ENCODE measurements around the gene CEACAM20. TPM values are rescaled to one million over a fixed set of nuclear protein-coding genes. Genes with fewer than 3 reads are reported as not detected.
A peak's percentile ranks its signal among the peaks of the same experiment; 100 is the strongest.

CEACAM20 gene
- total and polyA plus RNA-seq, 5 donors from 2014 or later, result not detected

GRCh38 chr19:44527554-44527953, 1.9 kb downstream of the CEACAM20 start:
- peaks cover 0 to 20% (median 8%) of the 10 kb centered on the region in 7 donors for H3K9me3 Mint-ChIP-seq
- DNase-seq (no peak), ATAC-seq (ENCODE audit: low read depth in 2 of 2) (no peak)
- no peaks in the 10 kb centered on the region for H3K4me1 Mint-ChIP-seq
- Histone ChIP-seq H3K4me1 (ENCODE audit: control insufficient read depth, insufficient read depth, low read length, poor library complexity, severe bottlenecking) (no peaks in the 10 kb centered on the region), H3K36me3 (ENCODE audit: control insufficient read depth, insufficient read depth, low read length) (no peaks in the 10 kb centered on the region), H3K27ac (ENCODE audit: insufficient read depth, low read length, poor library complexity, severe bottlenecking) (no peak overlapping the region), H3K9me3 (ENCODE audit: control insufficient read depth in 2 of 2, low read length in 2 of 2) (peaks cover 3 to 4% of the 10 kb centered on the region in 2 experiments), H3K27me3 (ENCODE audit: control insufficient read depth, insufficient read depth, low read length) (no peaks in the 10 kb centered on the region), H3K4me3 (ENCODE audit: low read depth, low read length) (no peak overlapping the region)
- no peak overlapping the region for H3K27ac Mint-ChIP-seq
- H3K36me3 Mint-ChIP-seq, result no peaks in the 10 kb centered on the region
- peak overlapping the region in 1 of 4 donors; percentile 35 for H3K4me3 Mint-ChIP-seq
- no peaks in the 10 kb centered on the region for H3K27me3 Mint-ChIP-seq

GRCh38 chr19:44525721-44526430, 3.6 kb downstream of the CEACAM20 start:
- Mint-ChIP-seq H3K9me3 (peaks cover 0 to 20% (median 8%) of the 10 kb centered on the region in 7 donors), H3K27ac (no peak overlapping the region), H3K4me3 (no peak overlapping the region)

GRCh38 chr19:44521370-44521769, 8.1 kb downstream of the CEACAM20 start:
- no peaks in the 10 kb centered on the region for H3K36me3 ChIP-seq (ENCODE audit: control insufficient read depth, insufficient read depth, low read length)
- Mint-ChIP-seq H3K9me3 (peaks cover 0 to 11% (median 4%) of the 10 kb centered on the region in 7 donors), H3K27me3 (no peaks in the 10 kb centered on the region), H3K4me3 (no peak overlapping the region), H3K27ac (no peak overlapping the region), H3K4me1 (no peaks in the 10 kb centered on the region), H3K36me3 (no peaks in the 10 kb centered on the region)
- H3K9me3 ChIP-seq (ENCODE audit: control insufficient read depth in 2 of 2, low read length in 2 of 2), result peaks cover 5 to 10% of the 10 kb centered on the region in 2 experiments
- H3K27me3 ChIP-seq (ENCODE audit: control insufficient read depth, insufficient read depth, low read length), result no peaks in the 10 kb centered on the region
- DNase-seq (no peak), ATAC-seq (ENCODE audit: low read depth in 2 of 2) (no peak)
- no peak overlapping the region for H3K27ac ChIP-seq (ENCODE audit: insufficient read depth, low read length, poor library complexity, severe bottlenecking)
- H3K4me1 ChIP-seq (ENCODE audit: control insufficient read depth, insufficient read depth, low read length, poor library complexity, severe bottlenecking), result no peaks in the 10 kb centered on the region
- no peak overlapping the region for H3K4me3 ChIP-seq (ENCODE audit: low read depth, low read length)

More at GRCh38 chr19:44525721-44526430, 3.6 kb downstream of the CEACAM20 start:
- no peak overlapping the region for H3K4me3 ChIP-seq (ENCODE audit: low read depth, low read length)
- Mint-ChIP-seq H3K36me3 (no peaks in the 10 kb centered on the region), H3K4me1 (no peaks in the 10 kb centered on the region), H3K27me3 (no peaks in the 10 kb centered on the region)
- no peaks in the 10 kb centered on the region for H3K27me3 ChIP-seq (ENCODE audit: control insufficient read depth, insufficient read depth, low read length)
- DNase-seq, result no peak
- no peaks in the 10 kb centered on the region for H3K36me3 ChIP-seq (ENCODE audit: control insufficient read depth, insufficient read depth, low read length)
- H3K9me3 ChIP-seq (ENCODE audit: control insufficient read depth in 2 of 2, low read length in 2 of 2), result peaks cover 4 to 10% of the 10 kb centered on the region in 2 experiments
- H3K4me1 ChIP-seq (ENCODE audit: control insufficient read depth, insufficient read depth, low read length, poor library complexity, severe bottlenecking), result no peaks in the 10 kb centered on the region
- no peak for ATAC-seq (ENCODE audit: low read depth in 2 of 2)
- no peak overlapping the region for H3K27ac ChIP-seq (ENCODE audit: insufficient read depth, low read length, poor library complexity, severe bottlenecking)

- DNase-seq, result no peak
- no peaks in the 10 kb centered on the region for H3K36me3 Mint-ChIP-seq
- no peaks in the 10 kb centered on the region for H3K4me1 Mint-ChIP-seq
- Histone ChIP-seq H3K4me3 (ENCODE audit: low read depth, low read length) (no peak overlapping the region), H3K4me1 (ENCODE audit: control insufficient read depth, insufficient read depth, low read length, poor library complexity, severe bottlenecking) (no peaks in the 10 kb centered on the region), H3K27ac (ENCODE audit: insufficient read depth, low read length, poor library complexity, severe bottlenecking) (no peak overlapping the region), H3K27me3 (ENCODE audit: control insufficient read depth, insufficient read depth, low read length) (no peaks in the 10 kb centered on the region), H3K36me3 (ENCODE audit: control insufficient read depth, insufficient read depth, low read length) (no peaks in the 10 kb centered on the region), H3K9me3 (ENCODE audit: control insufficient read depth in 2 of 2, low read length in 2 of 2) (peaks cover 5 to 14% of the 10 kb centered on the region in 2 experiments)
- ATAC-seq (ENCODE audit: low read depth in 2 of 2), result no peak
- H3K9me3 Mint-ChIP-seq, result peaks cover 2 to 14% (median 7%) of the 10 kb centered on the region in 7 donors
- H3K4me3 Mint-ChIP-seq, result no peak overlapping the region
- peaks cover 4% of the 10 kb centered on the region for H3K27me3 Mint-ChIP-seq
- no peak overlapping the region for H3K27ac Mint-ChIP-seq
Measured at GRCh38 chr19:44517146-44517545, 12.3 kb downstream of the CEACAM20 start.

GRCh38 chr19:44515907-44516306, 13.6 kb downstream of the CEACAM20 start:
- Mint-ChIP-seq H3K36me3 (no peaks in the 10 kb centered on the region), H3K27me3 (peaks cover 4% of the 10 kb centered on the region), H3K4me3 (no peak overlapping the region), H3K4me1 (no peaks in the 10 kb centered on the region), H3K9me3 (peaks cover 2 to 19% (median 7%) of the 10 kb centered on the region in 7 donors), H3K27ac (no peak overlapping the region)
- ATAC-seq (ENCODE audit: low read depth in 2 of 2), result no peak
- Histone ChIP-seq H3K27ac (ENCODE audit: insufficient read depth, low read length, poor library complexity, severe bottlenecking) (no peak overlapping the region), H3K4me1 (ENCODE audit: control insufficient read depth, insufficient read depth, low read length, poor library complexity, severe bottlenecking) (no peaks in the 10 kb centered on the region), H3K9me3 (ENCODE audit: control insufficient read depth in 2 of 2, low read length in 2 of 2) (peaks cover 5 to 7% of the 10 kb centered on the region in 2 experiments), H3K27me3 (ENCODE audit: control insufficient read depth, insufficient read depth, low read length) (peaks cover 2% of the 10 kb centered on the region), H3K4me3 (ENCODE audit: low read depth, low read length) (no peak overlapping the region), H3K36me3 (ENCODE audit: control insufficient read depth, insufficient read depth, low read length) (no peaks in the 10 kb centered on the region)
- DNase-seq, result no peak

- H3K4me3 ChIP-seq (ENCODE audit: low read depth, low read length), result no peak overlapping the region
- no peaks in the 10 kb centered on the region for H3K4me1 ChIP-seq (ENCODE audit: control insufficient read depth, insufficient read depth, low read length, poor library complexity, severe bottlenecking)
- peaks cover 4 to 25% (median 12%) of the 10 kb centered on the region in 7 donors for H3K9me3 Mint-ChIP-seq
- peaks cover 10% of the 10 kb centered on the region for H3K27me3 Mint-ChIP-seq
- DNase-seq (no peak), ATAC-seq (ENCODE audit: low read depth in 2 of 2) (no peak)
- peaks cover 0 to 7% of the 10 kb centered on the region in 2 experiments for H3K9me3 ChIP-seq (ENCODE audit: control insufficient read depth in 2 of 2, low read length in 2 of 2)
- no peak overlapping the region for H3K4me3 Mint-ChIP-seq
- H3K36me3 Mint-ChIP-seq, result no peaks in the 10 kb centered on the region
- H3K36me3 ChIP-seq (ENCODE audit: control insufficient read depth, insufficient read depth, low read length), result no peaks in the 10 kb centered on the region
- no peak overlapping the region for H3K27ac ChIP-seq (ENCODE audit: insufficient read depth, low read length, poor library complexity, severe bottlenecking)
- peak overlapping the region in 1 of 3 donors; percentile 29 for H3K27ac Mint-ChIP-seq
- H3K4me1 Mint-ChIP-seq, result no peaks in the 10 kb centered on the region
- H3K27me3 ChIP-seq (ENCODE audit: control insufficient read depth, insufficient read depth, low read length), result peaks cover 2% of the 10 kb centered on the region
Measured at GRCh38 chr19:44515031-44515430, 14.4 kb downstream of the CEACAM20 start.

GRCh38 chr19:44512326-44513298, 16.9 kb downstream of the CEACAM20 start:
- H3K9me3 ChIP-seq (ENCODE audit: control insufficient read depth in 2 of 2, low read length in 2 of 2), result peaks cover 6 to 16% of the 10 kb centered on the region in 2 experiments
- peaks cover 4 to 39% (median 27%) of the 10 kb centered on the region in 7 donors for H3K9me3 Mint-ChIP-seq

More at GRCh38 chr19:44512326-44513298, 16.9 kb downstream of the CEACAM20 start:
- Mint-ChIP-seq H3K27ac (no peak overlapping the region), H3K4me1 (no peaks in the 10 kb centered on the region), H3K27me3 (peaks cover 18% of the 10 kb centered on the region), H3K36me3 (no peaks in the 10 kb centered on the region), H3K4me3 (no peak overlapping the region)
- H3K4me1 ChIP-seq (ENCODE audit: control insufficient read depth, insufficient read depth, low read length, poor library complexity, severe bottlenecking), result no peaks in the 10 kb centered on the region
- ATAC-seq (ENCODE audit: low read depth in 2 of 2) (no peak), DNase-seq (no peak)
- H3K27me3 ChIP-seq (ENCODE audit: control insufficient read depth, insufficient read depth, low read length), result peaks cover 4% of the 10 kb centered on the region
- H3K27ac ChIP-seq (ENCODE audit: insufficient read depth, low read length, poor library complexity, severe bottlenecking), result no peak overlapping the region
- no peaks in the 10 kb centered on the region for H3K36me3 ChIP-seq (ENCODE audit: control insufficient read depth, insufficient read depth, low read length)
- no peak overlapping the region for H3K4me3 ChIP-seq (ENCODE audit: low read depth, low read length)

Measured in CD4-positive, CD25-positive, alpha-beta regulatory T cell (primary cell).